Liver (tissue), 9 donors: ENCODE results near the gene SLC27A5. TPM values are rescaled to one million over a fixed set of nuclear protein-coding genes. Genes with fewer than 3 reads are reported as not detected.

ENCODE experiments used
- DNase-seq: peaks from one replicate; pipeline ENCODE4 v3.0.0-alpha.2; 2017; ENCODE audit warnings: low spot score
- H3K27ac ChIP-seq, 2 donors: one replicate each; pipeline ENCODE4 v1.7.0; 2013; ENCODE audit warnings: inconsistent platforms in 2 of 2, low read length in 2 of 2, control low read depth in 1 of 2, low read depth in 1 of 2, mild to moderate bottlenecking in 1 of 2
- H3K27me3 ChIP-seq, 4 donors: one replicate each; pipeline versions ENCODE4 v1.6.1 to v1.7.0; 2013; ENCODE audit warnings: low read length in 3 of 4, inconsistent platforms in 1 of 4, mild to moderate bottlenecking in 1 of 4, moderate library complexity in 1 of 4; ENCODE audit not compliant: control insufficient read depth in 4 of 4, insufficient read depth in 4 of 4
- H3K36me3 ChIP-seq, 4 donors: one replicate each; pipeline versions ENCODE4 v1.6.1 to v1.7.0; 2013; ENCODE audit warnings: low read length in 3 of 4, mild to moderate bottlenecking in 3 of 4, low read depth in 1 of 4, moderate library complexity in 1 of 4; ENCODE audit not compliant: control insufficient read depth in 4 of 4, insufficient read depth in 3 of 4
- H3K4me1 ChIP-seq, 4 donors: one replicate each; pipeline versions ENCODE4 v1.6.1 to v1.7.0; 2013; ENCODE audit warnings: low read length in 3 of 4, mild to moderate bottlenecking in 3 of 4, moderate library complexity in 1 of 4; ENCODE audit not compliant: control insufficient read depth in 4 of 4, insufficient read depth in 4 of 4
- H3K4me3 ChIP-seq, 3 donors: one replicate each; pipeline versions ENCODE4 v1.6.1 to v1.7.0; 2013; ENCODE audit warnings: low read length in 3 of 3, control low read depth in 1 of 3, low read depth in 1 of 3, mild to moderate bottlenecking in 1 of 3
- H3K9ac ChIP-seq, 2 donors: one replicate each; pipeline ENCODE4 v1.7.0; 2013; ENCODE audit warnings: low read length in 2 of 2, mild to moderate bottlenecking in 2 of 2, moderate library complexity in 2 of 2, control low read depth in 1 of 2, low read depth in 1 of 2
- H3K9me3 ChIP-seq, 4 donors: one replicate each; pipeline versions ENCODE4 v1.6.1 to v1.7.0; 2013; ENCODE audit warnings: low read length in 3 of 4; ENCODE audit not compliant: control insufficient read depth in 4 of 4
- ATF3 ChIP-seq: IDR thresholded peaks from 2 replicates; pipeline ENCODE4 v1.6.1; 2016; ENCODE audit warnings: antibody characterized with exemption
- CTCF ChIP-seq: fragments of 150-350 bp; IDR thresholded peaks from 2 replicates; pipeline ENCODE4 v1.5.1; 2017; ENCODE audit warnings: improper control_type of control experiment, low read depth, low read length; ENCODE audit not compliant: missing input control
- EGR1 ChIP-seq, 2 donors: IDR thresholded peaks; 2 replicates each; pipeline ENCODE4 v1.6.1; 2016 to 2018; ENCODE audit warnings: antibody characterized with exemption in 2 of 2, low read depth in 2 of 2
- FOXA1 ChIP-seq: IDR thresholded peaks from 2 replicates; pipeline ENCODE4 v1.6.1; 2016; ENCODE audit warnings: antibody characterized with exemption
- FOXA2 ChIP-seq: IDR thresholded peaks from 2 replicates; pipeline ENCODE4 v1.6.1; 2016; ENCODE audit warnings: antibody characterized with exemption
- GABPA ChIP-seq, 2 donors: IDR thresholded peaks in 1 of 2; conservative IDR thresholded peaks in 1 of 2; 2 replicates each; pipeline ENCODE4 v1.6.1; 2016; ENCODE audit warnings: antibody characterized with exemption in 2 of 2, mild to moderate bottlenecking in 1 of 2, moderate library complexity in 1 of 2
- HNF4A ChIP-seq, 2 donors: conservative IDR thresholded peaks; 2 replicates each; pipeline ENCODE4 v1.6.1; 2016; ENCODE audit warnings: antibody characterized with exemption in 2 of 2, mild to moderate bottlenecking in 2 of 2
- HNF4G ChIP-seq: IDR thresholded peaks from 2 replicates; pipeline ENCODE4 v1.6.1; 2016; ENCODE audit warnings: antibody characterized with exemption
- JUND ChIP-seq, 2 donors: IDR thresholded peaks; 2 replicates each; pipeline ENCODE4 v1.6.1; 2016; ENCODE audit warnings: antibody characterized with exemption in 2 of 2
- MAX ChIP-seq: IDR thresholded peaks from 2 replicates; pipeline ENCODE4 v1.6.1; 2016; ENCODE audit warnings: antibody characterized with exemption
- NR2F2 ChIP-seq: IDR thresholded peaks from 2 replicates; pipeline ENCODE4 v1.6.1; 2016; ENCODE audit warnings: antibody characterized with exemption
- RAD21 ChIP-seq, 2 donors: IDR thresholded peaks; 2 replicates each; pipeline ENCODE4 v1.6.1; 2016; ENCODE audit warnings: antibody characterized with exemption in 2 of 2, mild to moderate bottlenecking in 2 of 2
- REST ChIP-seq: IDR thresholded peaks from 2 replicates; pipeline ENCODE4 v1.6.1; 2016; ENCODE audit warnings: antibody characterized with exemption, mild to moderate bottlenecking
- RXRA ChIP-seq, 2 donors: IDR thresholded peaks; 2 replicates each; pipeline ENCODE4 v1.6.1; 2017 to 2018; ENCODE audit warnings: antibody characterized with exemption in 2 of 2, mild to moderate bottlenecking in 1 of 2
- SP1 ChIP-seq: IDR thresholded peaks from 2 replicates; pipeline ENCODE4 v1.6.1; 2018; ENCODE audit warnings: antibody characterized with exemption, mild to moderate bottlenecking
- TAF1 ChIP-seq: conservative IDR thresholded peaks from 2 replicates; pipeline ENCODE4 v1.6.1; 2016; ENCODE audit warnings: antibody characterized with exemption, mild to moderate bottlenecking
- YY1 ChIP-seq: IDR thresholded peaks from 2 replicates; pipeline ENCODE4 v1.6.1; 2016; ENCODE audit warnings: antibody characterized with exemption, mild to moderate bottlenecking
- ZBTB33 ChIP-seq: IDR thresholded peaks from 2 replicates; pipeline ENCODE4 v1.6.1; 2016; ENCODE audit warnings: antibody characterized with exemption
- WGBS: extraction: QIAGEN DNeasy Blood & Tissue Kit; methylation state at CpG from one replicate; pipeline ENCODE4 v1.1.7; 2013; 5-methylcytosine and 5-hydroxymethylcytosine counted together
- polyA plus RNA-seq, 2 donors: library from polyadenylated mRNA; stranded (reverse) in 1 of 2; unstranded in 1 of 2; fragments of 200-250 nt in 1 of 2; fragments of >200 nt in 1 of 2; fragmentation: Nextera tagmentation in 1 of 2; extraction: Ambion mirVana in 1 of 2; gene quantifications; one replicate each; pipeline versions ENCODE4 v1.2.1 to v1.2.3, GENCODE V29; 2013 to 2015
- total RNA-seq, 2 donors: library from RNA; depleted of rRNA; stranded (reverse); fragments of >200 nt; gene quantifications; one replicate each; pipeline ENCODE4 v1.2.3, GENCODE V29; 2014
- donor health status: healthy.
- donor health status: healthy.
- donor health status: healthy.
- donor health status: healthy.
- donor health status: healthy.

Gene SLC27A5
- total RNA-seq (100 to 1,000 TPM in 1 of 2 donors, 10 to 100 TPM in 1; 31.9 to 395 TPM), polyA plus RNA-seq (100 to 1,000 TPM; 316 to 326 TPM)

GRCh38 chr19:58511353-58512208 is at the start of gene SLC27A5:
Gene SLC27A5, minus strand, starts transcription at chr19:58511992. Its CDS starts 37 bp downstream, at chr19:58511955.
- Histone ChIP-seq H3K36me3 (peaks cover 0 to 5% (median 2%) of the 10 kb centered on the region in 4 donors), H3K4me3 (peak within 1 kb of the TSS; percentile 68 to 82 (median 75)), H3K9me3 (no peaks in the 10 kb centered on the region), H3K9ac (peak within 1 kb of the TSS; percentile 67 to 73), H3K4me1 (peaks cover 19 to 78% (median 54%) of the 10 kb centered on the region in 4 donors), H3K27ac (peak within 1 kb of the TSS; percentile 80 to 86), H3K27me3 (no peaks in the 10 kb centered on the region)
- 35% methylated on average over 25 of the region's 25 CpGs for WGBS
- peak; percentile 64 for DNase-seq
- TF ChIP-seq REST (peak; percentile 96), FOXA1 (no peak), EGR1 (IDR thresholded peaks at IDR 0.05; ENCODE audit: low read depth in 2 of 2) (no peak), HNF4A (conservative IDR thresholded peaks at IDR 0.05) (peak; percentile 94 to 97), JUND (IDR thresholded peaks at IDR 0.05) (peak; percentile 41 to 42), GABPA (IDR thresholded peaks at IDR 0.05 in 1 of 2, conservative IDR thresholded peaks at IDR 0.05 in 1 of 2) (peak in 1 of 2 donors; percentile 57), NR2F2 (peak; percentile 54), RXRA (IDR thresholded peaks at IDR 0.05) (peak; percentile 83 to 93), ZBTB33 (no peak), ATF3 (no peak), RAD21 (IDR thresholded peaks at IDR 0.05) (peak in 1 of 2 donors; percentile 54), HNF4G (peak; percentile 89), FOXA2 (no peak), MAX (peak; percentile 57), CTCF (no peak), SP1 (peak; percentile 98), TAF1 (peak; percentile 96), YY1 (peak; percentile 86)
